GM12872 (cell line): ENCODE results near the gene HPS4.

Source experiments
- CTCF ChIP-seq: IDR thresholded peaks from 3 replicates; pipeline ENCODE4 v1.5.1; 2011; ENCODE audit warnings: low read depth, mild to moderate bottlenecking, low read length, moderate library complexity; ENCODE audit not compliant: insufficient read depth

The HPS4 gene

GRCh38 chr22:26494506-26494905 lies 10.9 kb upstream of the HPS4 start:
- TF ChIP-seq CTCF, result no peak

- TF ChIP-seq CTCF, result no peak
Observed at GRCh38 chr22:26492220-26492619, 8.6 kb upstream of the HPS4 start.

GRCh38 chr22:26489447-26490036 lies 6.0 kb upstream of the HPS4 start:
- no peak for TF ChIP-seq CTCF

GRCh38 chr22:26487996-26488395 lies 4.4 kb upstream of the HPS4 start:
- TF ChIP-seq CTCF, result no peak

GRCh38 chr22:26486394-26486793 lies 2.8 kb upstream of the HPS4 start:
- TF ChIP-seq CTCF, result no peak

- TF ChIP-seq CTCF, result no peak
Observed at GRCh38 chr22:26485806-26486390, 2.3 kb upstream of the HPS4 start.

- TF ChIP-seq CTCF, result no peak
Observed at GRCh38 chr22:26485013-26485412, 1.4 kb upstream of the HPS4 start.

- no peak for TF ChIP-seq CTCF
Observed at GRCh38 chr22:26484360-26484706, 750 bp upstream of the HPS4 start.
